SIG-M5 treated with dmso at 0.1 percent for 504 hours (cell line): ENCODE data around the gene SMTN.
A peak's percentile ranks its signal among the peaks of the same experiment; 100 is the strongest.
"Not testable (repeated sequence)": the region's sequence is repeated elsewhere in the genome, so short reads cannot be mapped to it uniquely, and the experiment has no call there.

Experiments
- DNase-seq: peaks from one replicate; lab custom pipeline; 2025; ENCODE audit not compliant: unreplicated experiment; lab: John Stamatoyannopoulos, UW

The SMTN gene

DNA sequence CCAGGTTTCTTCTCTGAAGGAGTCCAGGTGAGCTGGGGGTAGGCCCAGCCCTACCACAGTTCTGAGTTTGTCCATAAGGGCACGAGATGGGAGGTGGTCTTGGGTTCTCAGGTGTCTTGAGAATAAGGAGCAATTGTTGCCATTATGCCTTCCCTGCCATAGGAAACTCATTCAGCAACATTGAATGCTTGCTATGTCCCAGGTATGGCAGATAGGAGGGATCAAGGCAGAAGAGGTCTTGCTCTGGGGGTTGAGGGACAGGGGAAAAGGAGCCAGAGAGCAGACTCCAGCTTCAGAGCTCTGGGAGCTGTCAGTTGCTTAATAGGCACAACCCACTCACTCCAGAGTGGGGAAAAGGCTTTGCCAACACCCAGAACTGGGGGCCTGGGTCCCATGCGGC lies 22.0 kb downstream of the SMTN start:
- DNase-seq, result no peak

DNA sequence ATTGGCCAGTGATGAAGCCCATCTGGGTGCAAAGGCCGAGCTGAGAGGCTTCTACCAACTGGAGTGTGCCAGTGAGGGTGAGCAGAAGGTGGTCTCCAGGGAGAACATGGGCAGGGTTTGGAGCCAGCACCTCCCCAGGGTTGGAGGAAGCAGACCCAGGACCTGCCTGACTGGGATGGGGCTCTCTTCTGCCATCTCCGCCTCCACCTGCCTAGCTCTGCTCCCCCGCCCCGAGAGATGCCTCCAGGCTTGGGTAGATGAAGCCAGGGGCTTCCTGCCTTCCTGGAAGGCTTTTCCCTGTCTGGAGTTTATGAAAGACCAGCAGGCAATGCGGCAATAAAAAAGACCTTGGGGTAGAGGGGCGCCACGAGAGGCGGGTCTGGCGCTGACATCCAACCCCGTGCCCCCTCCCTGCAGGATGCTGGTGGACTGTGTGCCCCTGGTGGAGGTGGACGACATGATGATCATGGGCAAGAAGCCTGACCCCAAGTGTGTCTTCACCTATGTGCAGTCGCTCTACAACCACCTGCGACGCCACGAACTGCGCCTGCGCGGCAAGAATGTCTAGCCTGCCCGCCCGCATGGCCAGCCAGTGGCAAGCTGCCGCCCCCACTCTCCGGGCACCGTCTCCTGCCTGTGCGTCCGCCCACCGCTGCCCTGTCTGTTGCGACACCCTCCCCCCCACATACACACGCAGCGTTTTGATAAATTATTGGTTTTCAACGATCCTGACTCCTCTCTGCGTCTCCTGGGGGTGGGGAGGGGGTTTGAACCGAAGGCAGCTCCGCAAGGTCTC lies 23.0 kb downstream of the SMTN start:
- no peak for DNase-seq

DNA sequence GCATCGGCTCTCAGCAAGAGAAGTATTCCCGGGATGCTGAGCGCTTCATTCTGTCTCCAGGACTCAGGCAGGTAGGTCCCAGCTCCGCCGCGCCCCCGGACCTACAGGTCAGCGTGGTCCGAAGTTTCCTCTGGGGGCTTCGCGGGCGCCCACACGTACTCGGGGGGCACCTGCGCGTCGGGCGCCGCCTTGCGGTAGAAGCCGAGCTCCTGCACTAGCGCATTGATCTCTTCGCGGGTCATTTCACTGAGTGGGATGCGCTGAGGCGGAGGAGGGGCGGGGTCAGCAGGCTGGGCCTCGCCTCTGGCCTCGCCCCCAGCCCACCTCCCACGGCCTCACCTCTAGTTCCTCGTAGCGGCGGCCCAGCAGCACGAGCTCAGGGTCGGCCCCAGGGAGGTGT lies 23.8 kb downstream of the SMTN start:
- DNase-seq, result no peak

DNA sequence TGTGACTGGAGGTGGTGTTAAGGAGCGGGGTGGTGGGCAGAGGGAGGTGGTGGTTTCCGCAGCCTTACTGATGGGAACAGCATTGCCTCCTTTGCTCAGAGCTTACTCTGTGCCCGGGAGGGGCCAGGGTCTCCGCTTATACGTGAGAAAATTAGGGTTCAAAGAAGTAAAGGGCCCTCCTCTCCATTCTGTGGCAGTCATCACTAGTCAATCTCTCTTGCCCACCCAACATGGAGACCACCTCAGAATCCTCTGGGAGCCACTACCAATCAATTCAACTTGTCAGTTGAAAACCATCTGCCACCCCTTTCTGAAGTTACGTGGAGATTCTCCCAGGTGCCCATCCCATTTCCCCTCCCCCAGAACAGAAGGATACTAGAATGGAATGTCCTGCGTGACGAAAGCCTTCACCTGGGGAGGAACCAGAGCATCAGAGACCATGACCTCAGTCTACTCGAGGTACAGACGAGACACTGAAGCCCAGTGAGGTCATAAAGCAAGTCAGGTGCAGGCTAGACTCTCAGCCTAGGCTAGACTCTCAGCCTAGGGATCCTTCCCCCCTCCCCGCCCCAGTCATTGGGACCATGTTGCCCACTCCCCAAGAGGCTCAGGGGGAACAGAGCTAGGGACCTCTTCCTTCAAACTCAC lies 24.3 kb downstream of the SMTN start:
- DNase-seq, result no peak

DNA sequence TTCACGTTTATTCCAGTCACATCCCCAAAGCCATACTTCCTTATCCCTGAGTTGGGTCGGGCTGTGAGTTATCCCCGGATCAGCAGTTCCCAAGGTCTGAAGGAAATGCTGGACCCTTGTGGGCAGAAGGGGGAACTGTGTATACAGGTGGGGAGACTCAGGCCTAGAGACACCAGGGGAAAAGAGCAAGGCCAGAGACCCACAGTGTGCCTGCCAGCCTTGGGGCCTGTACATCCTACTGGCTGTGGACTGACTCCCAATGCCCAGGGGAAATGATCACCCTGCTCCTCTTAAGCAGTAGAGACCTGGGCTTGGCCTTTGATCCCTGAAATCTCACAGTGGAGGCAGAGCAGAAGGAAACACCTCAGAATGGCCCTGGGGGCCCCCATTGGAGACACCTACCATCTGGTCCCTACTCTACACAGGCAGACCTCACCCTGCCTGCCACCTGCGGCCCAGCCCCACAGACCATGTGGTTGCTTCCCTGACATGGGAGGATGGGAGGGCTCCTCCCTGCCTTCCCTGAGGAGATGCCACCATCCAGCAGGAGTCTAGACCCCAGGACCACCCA lies 25.0 kb downstream of the SMTN start:
- no peak for DNase-seq

DNA sequence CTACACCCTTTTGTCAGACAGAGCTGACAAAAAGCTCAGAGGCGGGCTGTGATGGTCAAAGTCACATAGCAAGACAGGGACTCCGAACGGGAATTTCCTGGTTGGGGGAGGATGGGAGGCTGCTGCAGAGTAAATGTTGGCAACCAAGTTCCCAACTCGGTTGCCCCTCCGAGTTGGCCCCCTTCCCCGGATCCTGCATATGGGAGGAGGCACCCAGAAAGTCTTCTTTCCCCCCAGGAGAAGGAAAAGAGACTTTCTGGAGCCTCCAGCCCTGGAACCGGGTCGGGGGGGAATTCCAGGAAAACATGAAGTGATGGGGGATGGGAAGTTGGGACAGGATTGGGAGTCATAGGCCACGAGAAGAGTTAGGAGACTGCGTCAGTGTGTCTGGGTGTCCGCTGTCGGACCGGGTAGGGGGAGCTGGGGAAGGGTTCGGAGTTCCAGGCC lies 25.6 kb downstream of the SMTN start:
- no peak for DNase-seq

DNA sequence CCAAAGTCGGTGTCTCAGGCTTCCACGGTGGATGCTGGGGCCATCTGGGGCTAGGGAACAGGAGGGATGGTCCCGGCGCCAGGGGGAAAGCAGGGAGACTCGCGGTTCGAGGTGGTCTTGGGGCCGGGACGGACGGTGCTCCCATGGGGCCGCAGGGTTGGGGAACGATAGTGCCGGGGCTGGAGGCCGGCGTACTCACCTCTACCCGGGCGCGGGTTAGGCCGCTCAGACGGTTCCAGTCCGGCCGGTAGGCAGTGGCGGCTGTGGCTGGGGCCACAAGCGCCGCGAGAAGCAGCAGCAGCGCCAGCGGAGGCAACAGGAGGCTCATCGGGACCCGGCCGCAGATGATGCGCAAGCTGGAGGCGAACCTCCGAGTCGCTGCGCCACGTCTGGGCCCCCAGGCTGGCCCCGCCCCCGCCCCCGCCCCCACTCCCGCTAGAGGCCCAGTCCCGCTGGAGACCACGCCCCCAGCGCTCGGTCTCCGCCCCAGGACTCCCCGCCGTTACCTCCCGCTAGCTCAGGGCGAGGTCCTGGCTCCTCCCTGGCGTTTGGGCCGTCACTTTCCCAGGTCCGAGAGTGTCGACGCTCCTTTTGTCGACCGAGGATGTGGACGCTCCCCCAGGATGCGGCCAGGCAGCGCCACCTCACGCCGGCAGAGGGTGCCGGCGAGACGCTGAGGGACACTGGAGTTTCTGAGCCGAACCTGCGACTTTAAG lies 26.2 kb downstream of the SMTN start, which contains the start of gene SELENOM:
SELENOM (minus strand) TSS at position 391 of the 716 bp plus-strand sequence; CDS start at position 328, 63 bp downstream.
- DNase-seq, result peak; percentile 90

DNA sequence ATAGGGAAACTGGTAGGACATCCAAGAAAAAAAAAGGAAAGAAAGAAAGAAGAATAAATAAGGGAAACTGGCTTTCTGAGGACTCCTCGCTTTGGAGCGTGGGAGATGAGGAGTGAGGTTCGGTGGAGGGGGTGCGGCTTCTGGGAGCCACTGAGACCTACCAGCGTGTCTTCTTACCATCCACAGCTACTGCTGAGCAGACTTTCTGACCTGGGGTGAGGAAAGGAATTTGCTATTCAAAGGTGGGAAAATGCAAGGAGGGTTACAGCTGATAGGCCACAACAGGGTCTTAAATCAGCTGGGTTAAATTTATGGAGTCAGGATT lies 26.7 kb downstream of the SMTN start:
- no peak for DNase-seq

DNA sequence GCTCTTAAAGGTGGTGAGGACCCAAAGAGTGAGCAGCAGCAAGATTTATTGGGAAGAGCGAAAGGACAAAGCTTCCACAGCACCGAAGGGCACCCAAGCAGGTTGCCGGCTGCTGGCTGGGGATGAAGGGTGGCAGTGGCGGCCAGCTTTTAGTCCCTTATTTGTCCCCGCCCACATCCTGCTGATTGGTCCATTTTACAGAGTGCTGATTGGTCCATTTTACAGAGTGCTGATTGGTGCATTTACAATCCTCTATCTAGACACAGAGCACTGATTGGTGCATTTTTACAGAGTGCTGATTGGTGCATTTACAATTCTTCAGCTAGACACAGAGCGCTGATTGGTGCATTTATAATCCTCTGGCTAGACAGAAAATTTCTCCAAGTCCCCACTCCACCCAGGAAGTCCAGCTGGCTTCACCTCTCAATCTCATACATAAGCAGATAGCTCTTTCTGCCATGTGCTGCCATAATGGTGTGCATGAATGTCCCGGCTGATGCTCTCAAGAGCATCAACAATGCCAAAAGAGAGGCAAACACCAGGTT lies 31.5 kb downstream of the SMTN start:
- DNase-seq, result not testable (repeated sequence)

DNA sequence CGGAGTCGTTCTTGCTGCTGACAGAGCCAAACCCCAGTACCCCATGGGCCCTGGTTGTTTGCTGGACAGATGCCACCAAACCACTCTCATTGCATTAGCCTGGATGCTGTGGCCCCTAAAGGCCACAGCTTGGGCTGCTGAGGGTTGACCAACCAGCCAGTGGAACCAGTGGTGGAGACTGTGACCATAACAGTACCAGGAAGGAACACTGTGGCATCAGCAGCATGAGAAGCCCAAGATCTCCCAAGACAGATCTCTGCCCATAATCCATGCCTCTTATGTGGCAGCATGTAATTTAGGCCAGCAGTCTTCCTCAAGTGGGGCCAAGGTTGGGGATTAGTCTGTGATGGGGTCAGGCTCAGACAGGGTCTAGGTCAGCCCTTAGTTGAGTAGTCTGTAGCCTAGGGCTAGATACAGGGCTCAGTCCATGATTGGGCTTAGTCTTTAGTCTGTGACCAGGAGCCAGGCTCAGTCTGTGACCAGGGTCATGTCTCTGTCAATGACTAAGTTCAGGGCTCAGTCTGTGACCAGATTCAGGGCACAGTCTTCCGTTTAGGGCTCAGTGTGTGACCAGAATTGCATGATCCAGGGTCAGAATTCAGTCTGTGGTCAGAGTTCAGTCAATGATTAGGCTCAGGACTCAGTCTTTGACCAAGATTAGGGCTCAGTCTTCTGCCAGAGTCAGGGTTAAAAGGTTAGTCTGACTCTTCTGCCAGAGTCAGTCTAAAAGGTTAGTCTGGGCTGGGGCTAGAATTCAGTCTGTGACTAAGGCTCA lies 37.1 kb downstream of the SMTN start:
- DNase-seq, result no peak

DNA sequence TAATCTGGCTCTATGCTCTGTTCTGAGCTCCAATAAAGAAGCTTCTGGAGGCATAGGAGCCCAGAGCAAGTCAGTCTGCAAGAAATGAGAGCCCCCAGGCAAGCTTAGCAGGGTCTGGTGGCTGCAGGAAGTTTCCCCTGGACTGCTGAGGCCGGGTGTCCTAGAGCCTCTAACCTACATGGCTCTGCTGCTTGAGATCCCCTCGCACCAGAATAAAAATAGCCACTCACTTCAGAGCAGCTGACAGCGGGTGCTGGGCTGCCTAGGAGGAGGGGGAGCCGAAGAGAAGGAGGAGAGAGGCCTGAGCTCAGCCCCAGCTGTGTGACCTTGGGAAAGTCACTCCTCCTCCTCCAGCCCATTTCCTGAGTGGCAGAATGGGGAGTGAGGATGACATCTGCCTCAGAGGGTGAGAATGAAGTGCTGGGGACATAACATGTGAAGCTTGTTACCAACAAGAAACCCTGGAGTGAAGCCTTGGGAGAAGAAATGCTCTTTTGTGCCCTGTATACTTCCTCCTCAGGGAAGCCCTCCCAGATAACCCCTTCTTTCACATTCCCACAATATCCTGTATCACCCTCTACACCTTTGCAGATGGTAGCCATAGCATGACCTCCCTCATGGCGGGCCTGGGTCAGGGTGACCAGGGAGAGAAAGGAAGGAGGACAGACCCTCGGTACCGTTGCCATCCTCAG lies 38.1 kb downstream of the SMTN start:
- no peak for DNase-seq

DNA sequence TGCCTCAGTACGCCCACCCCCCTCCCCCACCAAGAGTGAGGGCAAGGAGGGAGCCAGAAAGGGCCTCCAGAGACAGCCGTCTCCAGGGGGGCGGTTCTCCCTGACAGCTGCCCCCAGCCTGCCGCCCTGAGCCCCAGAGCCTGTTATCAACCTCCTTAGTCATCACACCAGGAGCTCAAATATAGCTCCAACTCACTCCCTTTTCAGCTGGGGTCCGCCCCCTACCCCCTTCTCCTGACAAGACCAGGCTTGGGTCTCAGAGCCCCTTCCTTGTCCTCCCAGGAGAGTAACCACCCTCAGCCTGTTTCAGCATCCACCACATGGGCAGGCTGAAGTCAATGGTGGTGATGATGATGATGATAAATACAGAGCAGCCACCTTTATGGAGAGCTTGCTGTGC lies 39.1 kb downstream of the SMTN start:
- DNase-seq, result no peak

DNA sequence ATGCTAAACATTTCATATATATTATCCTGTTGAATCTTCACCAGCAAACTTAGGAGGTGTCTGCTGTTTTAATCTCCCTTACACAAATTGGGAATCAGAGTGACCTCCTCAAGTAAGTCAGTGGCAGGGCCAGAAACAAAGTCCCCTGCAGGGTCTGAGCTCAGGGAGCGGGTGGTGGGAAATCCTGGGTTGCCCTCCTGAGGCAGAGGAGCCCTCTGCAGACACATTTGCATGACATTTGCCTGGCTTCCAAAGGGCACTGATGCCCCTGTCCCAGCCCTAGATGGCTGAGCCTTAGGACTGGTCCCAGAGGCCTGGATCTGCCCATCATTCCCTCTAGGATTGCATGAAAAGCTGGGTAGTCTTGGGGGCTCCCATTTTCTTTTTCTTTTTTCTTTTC lies 39.5 kb downstream of the SMTN start:
- DNase-seq, result no peak

DNA sequence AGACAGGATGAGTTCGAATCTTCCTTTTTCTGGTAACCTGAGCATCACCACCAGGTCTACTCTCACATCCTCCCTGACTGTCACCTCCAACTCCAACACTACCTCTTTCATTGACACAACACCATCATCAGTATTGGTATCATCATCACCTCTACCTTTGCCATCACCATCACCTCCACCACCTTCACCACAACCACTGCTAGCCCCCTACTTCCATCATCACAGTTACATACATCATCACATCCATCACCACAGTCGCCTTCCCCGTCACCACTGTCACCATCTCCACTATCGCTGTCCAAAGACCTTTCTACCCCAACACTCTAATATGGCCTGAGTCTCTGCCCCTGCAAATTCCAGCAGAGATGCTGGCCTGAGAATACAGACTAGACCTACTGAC lies 40.3 kb downstream of the SMTN start:
- DNase-seq, result no peak

DNA sequence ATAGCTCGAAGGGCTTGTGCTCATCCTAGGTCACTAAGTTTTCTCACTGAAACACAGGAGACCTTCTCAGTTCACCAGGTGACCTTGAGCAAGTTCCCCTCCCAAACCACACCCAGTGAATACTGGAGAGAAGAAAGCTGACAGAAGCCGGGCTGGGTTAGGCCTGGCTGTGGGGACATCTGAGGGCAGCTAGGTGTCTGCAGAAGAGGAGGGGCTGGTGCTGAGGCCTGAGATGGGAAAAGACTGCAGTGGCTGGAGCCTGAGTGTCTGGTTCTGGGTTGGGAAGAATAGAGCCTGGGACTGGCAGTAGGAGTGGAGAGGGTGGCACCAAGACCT lies 41.0 kb downstream of the SMTN start:
- DNase-seq, result no peak

DNA sequence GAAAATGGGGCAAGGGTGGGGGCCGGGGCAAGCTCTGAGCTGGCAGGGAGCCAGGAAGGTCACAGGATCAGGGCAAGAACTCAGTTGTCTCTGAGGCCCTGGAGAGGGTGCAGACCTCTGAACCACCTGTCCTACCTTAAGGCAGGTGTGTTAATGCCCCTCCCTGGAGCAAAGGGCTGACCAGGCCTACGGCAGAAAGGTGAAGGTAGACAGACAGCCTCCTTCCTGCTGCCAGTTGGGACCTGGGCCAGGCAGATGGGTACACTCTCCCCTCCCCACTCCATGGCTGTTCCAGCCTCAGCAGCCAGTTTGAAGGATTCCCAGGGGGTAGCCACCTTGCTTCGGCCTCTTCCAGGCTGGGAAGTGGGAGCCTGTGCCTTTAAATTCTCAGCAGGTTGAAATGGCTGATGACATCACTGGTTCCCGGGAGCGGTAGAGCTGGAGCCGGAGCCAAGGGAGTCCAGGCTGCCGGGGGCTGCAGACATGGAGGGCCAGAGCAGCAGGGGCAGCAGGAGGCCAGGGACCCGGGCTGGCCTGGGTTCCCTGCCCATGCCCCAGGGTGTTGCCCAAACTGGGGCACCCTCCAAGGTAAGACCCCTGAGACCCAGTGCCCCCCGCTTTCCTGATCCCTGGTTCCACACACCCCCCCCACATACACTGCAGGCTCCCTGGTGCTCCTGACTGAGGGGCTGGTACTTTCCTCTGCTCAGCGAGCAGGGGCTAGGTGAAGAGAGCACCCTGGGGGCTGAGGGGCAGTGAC lies 41.6 kb downstream of the SMTN start, which contains the start of gene INPP5J:
INPP5J (plus strand) TSS at position 435 of the 760 bp plus-strand sequence; CDS start at position 484, 49 bp downstream.
- no peak for DNase-seq

DNA sequence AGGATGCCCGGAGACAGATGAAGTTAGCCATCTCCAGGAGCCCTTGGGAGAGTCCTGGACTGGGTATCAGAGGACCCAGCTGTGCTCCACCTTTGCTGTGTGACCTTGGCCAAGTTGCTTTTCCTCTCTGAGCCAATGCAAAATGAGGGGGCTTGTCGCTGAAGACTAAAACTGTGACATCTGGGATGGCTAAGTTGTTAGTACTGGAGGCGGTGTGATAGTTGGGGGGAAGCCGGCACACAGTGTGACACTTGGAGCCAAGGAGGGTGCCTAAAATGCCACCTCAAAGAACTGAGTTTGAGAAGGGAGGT lies 42.1 kb downstream of the SMTN start:
- no peak for DNase-seq

DNA sequence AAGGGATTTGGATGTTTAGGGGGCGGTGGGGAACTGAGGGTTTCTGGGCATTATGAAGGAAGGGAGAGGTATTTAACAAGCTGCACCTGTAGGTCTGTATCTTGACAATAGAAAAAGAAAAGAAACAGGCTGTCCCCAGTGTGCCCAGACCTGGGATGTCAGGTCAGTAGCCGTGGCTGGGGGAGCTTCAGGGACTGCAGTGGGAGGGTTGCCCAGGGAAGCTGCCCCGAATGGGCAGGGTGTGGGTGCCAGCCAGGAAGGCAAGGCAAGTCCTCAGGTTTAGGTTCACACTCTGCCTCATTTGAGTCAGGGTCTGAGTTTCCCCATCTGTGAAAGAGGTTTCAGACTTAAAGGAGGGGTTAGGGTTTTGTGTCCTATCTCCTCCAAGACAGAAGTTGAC lies 43.2 kb downstream of the SMTN start:
- no peak for DNase-seq

DNA sequence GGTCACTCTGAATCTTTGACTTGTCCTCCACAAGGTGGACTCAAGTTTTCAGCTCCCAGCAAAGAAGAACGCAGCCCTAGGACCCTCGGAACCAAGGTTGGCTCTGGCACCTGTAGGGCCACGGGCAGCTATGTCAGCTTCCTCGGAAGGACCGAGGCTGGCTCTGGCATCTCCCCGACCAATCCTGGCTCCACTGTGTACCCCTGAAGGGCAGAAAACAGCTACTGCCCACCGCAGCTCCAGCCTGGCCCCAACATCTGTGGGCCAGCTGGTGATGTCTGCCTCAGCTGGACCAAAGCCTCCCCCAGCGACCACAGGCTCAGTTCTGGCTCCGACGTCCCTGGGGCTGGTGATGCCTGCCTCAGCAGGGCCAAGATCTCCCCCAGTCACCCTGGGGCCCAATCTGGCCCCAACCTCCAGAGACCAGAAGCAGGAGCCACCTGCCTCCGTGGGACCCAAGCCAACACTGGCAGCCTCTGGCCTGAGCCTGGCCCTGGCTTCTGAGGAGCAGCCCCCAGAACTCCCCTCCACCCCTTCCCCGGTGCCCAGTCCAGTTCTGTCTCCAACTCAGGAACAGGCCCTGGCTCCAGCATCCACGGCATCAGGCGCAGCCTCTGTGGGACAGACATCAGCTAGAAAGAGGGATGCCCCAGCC lies 43.8 kb downstream of the SMTN start:
- DNase-seq, result no peak
